GM12878 (cell line): ENCODE data around the gene TBC1D23.

Experiments used
- CEBPB ChIP-seq, 2 experiments: fragments of 150-350 bp in 1 of 2; IDR thresholded peaks; 2 replicates each; pipeline ENCODE4 v1.6.1; 2012 to 2014; ENCODE audit warnings: low read depth in 2 of 2, low read length in 2 of 2, borderline replicate concordance in 1 of 2, inconsistent platforms in 1 of 2
- HCFC1 ChIP-seq: fragments of 150-350 bp; IDR thresholded peaks from 2 replicates; pipeline ENCODE4 v1.6.1; 2014; ENCODE audit warnings: low read length
- JUNB ChIP-seq: IDR thresholded peaks from 2 replicates; pipeline ENCODE4 v1.6.1; 2016; ENCODE audit warnings: antibody characterized with exemption, mild to moderate bottlenecking
- TAF1 ChIP-seq: IDR thresholded peaks from 2 replicates; pipeline ENCODE4 v1.6.1; 2011; ENCODE audit warnings: mild to moderate bottlenecking, low read depth, low read length, borderline replicate concordance
- ZNF217 ChIP-seq: fragments of 450-650 bp; IDR thresholded peaks from 2 replicates; pipeline ENCODE4 v1.6.1; 2017; ENCODE audit warnings: antibody characterized with exemption, mild to moderate bottlenecking
- TF ChIP-seq, protein P1 (sequence below), 3 experiments: IDR thresholded peaks in 2 of 3; conservative IDR thresholded peaks in 1 of 3; 2 replicates each; pipeline ENCODE4 v1.5.1; 2011; ENCODE audit warnings: low read depth in 3 of 3, low read length in 3 of 3, mild to moderate bottlenecking in 3 of 3, control low read depth in 2 of 3, moderate library complexity in 2 of 3, inconsistent platforms in 1 of 3, mixed read lengths in 1 of 3; ENCODE audit not compliant: control insufficient read depth in 2 of 3, insufficient read depth in 1 of 3; ENCODE audit errors: extremely low read depth in 1 of 3
- TF ChIP-seq, protein P2 (sequence below): fragments of 450-650 bp; IDR thresholded peaks from 2 replicates; pipeline ENCODE4 v1.6.1; 2017; ENCODE audit warnings: mild to moderate bottlenecking

DNA sequence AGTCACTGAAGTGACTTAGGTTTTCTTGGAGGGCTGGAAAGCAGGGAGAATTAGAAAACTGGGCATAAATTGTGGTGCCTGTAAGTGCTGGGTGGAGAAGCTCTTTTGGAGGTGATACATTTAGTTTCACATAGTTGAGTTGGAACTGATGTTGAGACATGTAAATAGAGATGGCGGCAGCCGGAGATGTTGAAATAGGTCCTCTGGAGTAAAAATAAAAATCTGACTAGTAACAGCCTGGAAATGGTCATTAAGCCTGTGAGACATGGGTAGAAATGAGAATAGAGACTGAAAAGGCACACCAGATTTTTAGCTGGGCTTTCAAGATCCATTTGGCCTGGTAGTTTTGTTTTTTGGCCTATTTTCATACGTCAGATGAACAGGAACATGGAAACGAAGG lies 70.9 kb downstream of the TBC1D23 start:
- TF ChIP-seq, protein P1, sequence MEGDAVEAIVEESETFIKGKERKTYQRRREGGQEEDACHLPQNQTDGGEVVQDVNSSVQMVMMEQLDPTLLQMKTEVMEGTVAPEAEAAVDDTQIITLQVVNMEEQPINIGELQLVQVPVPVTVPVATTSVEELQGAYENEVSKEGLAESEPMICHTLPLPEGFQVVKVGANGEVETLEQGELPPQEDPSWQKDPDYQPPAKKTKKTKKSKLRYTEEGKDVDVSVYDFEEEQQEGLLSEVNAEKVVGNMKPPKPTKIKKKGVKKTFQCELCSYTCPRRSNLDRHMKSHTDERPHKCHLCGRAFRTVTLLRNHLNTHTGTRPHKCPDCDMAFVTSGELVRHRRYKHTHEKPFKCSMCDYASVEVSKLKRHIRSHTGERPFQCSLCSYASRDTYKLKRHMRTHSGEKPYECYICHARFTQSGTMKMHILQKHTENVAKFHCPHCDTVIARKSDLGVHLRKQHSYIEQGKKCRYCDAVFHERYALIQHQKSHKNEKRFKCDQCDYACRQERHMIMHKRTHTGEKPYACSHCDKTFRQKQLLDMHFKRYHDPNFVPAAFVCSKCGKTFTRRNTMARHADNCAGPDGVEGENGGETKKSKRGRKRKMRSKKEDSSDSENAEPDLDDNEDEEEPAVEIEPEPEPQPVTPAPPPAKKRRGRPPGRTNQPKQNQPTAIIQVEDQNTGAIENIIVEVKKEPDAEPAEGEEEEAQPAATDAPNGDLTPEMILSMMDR (IDR thresholded peaks at IDR 0.05 in 2 of 3, conservative IDR thresholded peaks at IDR 0.05 in 1 of 3; ENCODE audit: control insufficient read depth in 2 of 3, extremely low read depth in 1 of 3, insufficient read depth in 1 of 3, low read depth in 3 of 3, low read length in 3 of 3), result no peak
- no peak for TF ChIP-seq ZNF217
- no peak for TF ChIP-seq HCFC1
- TF ChIP-seq, protein P2, sequence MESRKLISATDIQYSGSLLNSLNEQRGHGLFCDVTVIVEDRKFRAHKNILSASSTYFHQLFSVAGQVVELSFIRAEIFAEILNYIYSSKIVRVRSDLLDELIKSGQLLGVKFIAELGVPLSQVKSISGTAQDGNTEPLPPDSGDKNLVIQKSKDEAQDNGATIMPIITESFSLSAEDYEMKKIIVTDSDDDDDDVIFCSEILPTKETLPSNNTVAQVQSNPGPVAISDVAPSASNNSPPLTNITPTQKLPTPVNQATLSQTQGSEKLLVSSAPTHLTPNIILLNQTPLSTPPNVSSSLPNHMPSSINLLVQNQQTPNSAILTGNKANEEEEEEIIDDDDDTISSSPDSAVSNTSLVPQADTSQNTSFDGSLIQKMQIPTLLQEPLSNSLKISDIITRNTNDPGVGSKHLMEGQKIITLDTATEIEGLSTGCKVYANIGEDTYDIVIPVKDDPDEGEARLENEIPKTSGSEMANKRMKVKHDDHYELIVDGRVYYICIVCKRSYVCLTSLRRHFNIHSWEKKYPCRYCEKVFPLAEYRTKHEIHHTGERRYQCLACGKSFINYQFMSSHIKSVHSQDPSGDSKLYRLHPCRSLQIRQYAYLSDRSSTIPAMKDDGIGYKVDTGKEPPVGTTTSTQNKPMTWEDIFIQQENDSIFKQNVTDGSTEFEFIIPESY, result no peak
- TF ChIP-seq TAF1, result no peak
- TF ChIP-seq JUNB, result no peak
- TF ChIP-seq CEBPB (IDR thresholded peaks at IDR 0.05; ENCODE audit: borderline replicate concordance in 1 of 2, low read depth in 2 of 2, low read length in 2 of 2), result no peak
